Transverse colon (tissue), 3 donors: ENCODE results near the gene KRTAP4-6.

Source experiments
- CTCF ChIP-seq, 5 experiments: fragments of 200-600 bp in 3 of 5; fragments of 450-650 bp in 2 of 5; sonication (generic) in 3 of 5; IDR thresholded peaks; 1 replicate in 2 of 5; 2 replicates in 3 of 5; pipeline ENCODE4 v1.5.1; 2016 to 2017; ENCODE audit warnings: antibody characterized with exemption in 5 of 5, inconsistent platforms in 3 of 5, mild to moderate bottlenecking in 2 of 5, moderate library complexity in 1 of 5
- POLR2A ChIP-seq: fragments of 450-650 bp; IDR thresholded peaks from one replicate; pipeline ENCODE4 v1.6.1; 2016; ENCODE audit warnings: antibody characterized with exemption, mild to moderate bottlenecking, moderate library complexity

- TF ChIP-seq CTCF (IDR thresholded peaks at IDR 0.05) (no peak), POLR2A (no peak)
Observed at GRCh38 chr17:41171886-41172285, 31.5 kb upstream of the KRTAP4-6 start.
